ENCODE results near the gene OAS3.
"Not testable (repeated sequence)": the region's sequence is repeated elsewhere in the genome, so short reads cannot be mapped to it uniquely, and the experiment has no call there.

The OAS3 gene

DNA sequence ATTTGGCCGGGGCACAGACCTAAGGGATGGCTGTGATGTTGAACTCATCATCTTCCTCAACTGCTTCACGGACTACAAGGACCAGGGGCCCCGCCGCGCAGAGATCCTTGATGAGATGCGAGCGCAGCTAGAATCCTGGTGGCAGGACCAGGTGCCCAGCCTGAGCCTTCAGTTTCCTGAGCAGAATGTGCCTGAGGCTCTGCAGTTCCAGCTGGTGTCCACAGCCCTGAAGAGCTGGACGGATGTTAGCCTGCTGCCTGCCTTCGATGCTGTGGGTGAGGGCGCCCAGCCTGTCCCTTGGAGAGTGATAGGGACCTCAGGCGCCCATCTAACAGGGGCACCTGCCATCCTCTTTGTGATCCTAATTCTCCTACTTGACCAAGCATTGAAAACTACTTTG is 12.4 kb downstream of the OAS3 start:
- DNase-seq = no peak
- Histone ChIP-seq H3K4me3 (no peak overlapping the region), H3K27me3 (no peaks in the 10 kb centered on the region), H3K4me1 (no peaks in the 10 kb centered on the region), H3K27ac (no peak overlapping the region), H3K36me3 (peaks cover 0 to 33% (median 29%) of the 10 kb centered on the region in 3 donors), H3K9me3 (no peaks in the 10 kb centered on the region)
- intact Hi-C loops (cut with DNase I; ENCODE audit: low total_unique reads) = no loop called here
- TF ChIP-seq CTCF (IDR thresholded peaks at IDR 0.05) = no peak

- peaks cover 7 to 25% (median 17%) of the 10 kb centered on the region in 3 donors for H3K36me3 ChIP-seq
- H3K9me3 ChIP-seq; H3K27ac ChIP-seq; H3K4me1 ChIP-seq; DNase-seq; intact Hi-C loops (cut with DNase I; ENCODE audit: low total_unique reads); H3K4me3 ChIP-seq; H3K27me3 ChIP-seq: not testable (repeated sequence)
These were observed 18.9 kb downstream of the OAS3 start for GRCh38 chr12:112957125-112957524.

- H3K27me3 ChIP-seq = no peaks in the 10 kb centered on the region
- TF ChIP-seq CTCF (IDR thresholded peaks at IDR 0.05) = no peak
- H3K9me3 ChIP-seq = peaks cover 0 to 6% (median 0%) of the 10 kb centered on the region in 3 donors
- no peak overlapping the region for H3K4me3 ChIP-seq
- H3K27ac ChIP-seq = no peak overlapping the region
- H3K4me1 ChIP-seq = no peaks in the 10 kb centered on the region
- no peak for DNase-seq
- intact Hi-C loops (cut with DNase I; ENCODE audit: low total_unique reads) = no loop called here
- peaks cover 7 to 58% (median 18%) of the 10 kb centered on the region in 3 donors for H3K36me3 ChIP-seq
These were observed 22.8 kb downstream of the OAS3 start for GRCh38 chr12:112961074-112961473.

DNA sequence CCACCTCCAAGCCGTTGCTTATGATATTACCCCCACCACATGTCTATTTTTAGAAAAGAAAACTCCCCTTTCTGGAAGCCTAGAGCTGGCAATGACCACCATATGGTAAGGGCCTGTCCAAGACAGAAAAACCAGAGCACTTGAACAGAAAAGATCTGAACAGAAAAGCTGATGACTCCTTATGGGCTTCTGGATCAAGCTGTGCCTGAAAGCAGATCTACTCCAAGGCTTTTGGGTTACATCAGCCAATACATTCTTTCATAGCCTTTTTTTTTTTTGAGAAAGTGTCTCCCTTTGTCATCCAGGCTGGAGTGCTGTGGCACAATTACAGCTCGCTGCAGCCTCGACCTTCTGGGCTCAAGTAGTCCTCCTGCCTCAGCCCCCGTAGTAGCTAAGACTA is 23.3 kb downstream of the OAS3 start:
- Histone ChIP-seq H3K27ac (no peak overlapping the region), H3K9me3 (peaks cover 0 to 6% (median 0%) of the 10 kb centered on the region in 3 donors), H3K27me3 (no peaks in the 10 kb centered on the region), H3K4me1 (no peaks in the 10 kb centered on the region), H3K4me3 (no peak overlapping the region), H3K36me3 (peaks cover 7 to 60% (median 18%) of the 10 kb centered on the region in 3 donors)
- DNase-seq = no peak
- intact Hi-C loops (cut with DNase I; ENCODE audit: low total_unique reads) = no loop called here
- no peak for TF ChIP-seq CTCF (IDR thresholded peaks at IDR 0.05)

DNA sequence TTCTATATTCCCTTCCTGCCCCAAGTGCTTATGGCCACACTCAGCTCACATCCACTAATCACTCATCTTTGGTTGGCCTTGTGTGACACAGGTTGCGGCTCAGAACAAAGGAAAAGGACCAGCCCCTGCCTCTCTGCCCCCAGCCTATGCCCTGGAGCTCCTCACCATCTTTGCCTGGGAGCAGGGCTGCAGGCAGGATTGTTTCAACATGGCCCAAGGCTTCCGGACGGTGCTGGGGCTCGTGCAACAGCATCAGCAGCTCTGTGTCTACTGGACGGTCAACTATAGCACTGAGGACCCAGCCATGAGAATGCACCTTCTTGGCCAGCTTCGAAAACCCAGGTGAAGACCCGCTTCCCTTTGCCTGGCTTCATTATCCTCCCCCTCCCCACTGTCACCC is 24.3 kb downstream of the OAS3 start:
- Histone ChIP-seq H3K27me3 (no peaks in the 10 kb centered on the region), H3K36me3 (peaks cover 7 to 69% (median 18%) of the 10 kb centered on the region in 3 donors), H3K27ac (no peak overlapping the region), H3K4me3 (no peak overlapping the region), H3K9me3 (peaks cover 0 to 6% (median 0%) of the 10 kb centered on the region in 3 donors), H3K4me1 (no peaks in the 10 kb centered on the region)
- DNase-seq = peak in 1 of 2 donors; percentile 35
- intact Hi-C loops (cut with DNase I; ENCODE audit: low total_unique reads) = no loop called here
- no peak for TF ChIP-seq CTCF (IDR thresholded peaks at IDR 0.05)

DNA sequence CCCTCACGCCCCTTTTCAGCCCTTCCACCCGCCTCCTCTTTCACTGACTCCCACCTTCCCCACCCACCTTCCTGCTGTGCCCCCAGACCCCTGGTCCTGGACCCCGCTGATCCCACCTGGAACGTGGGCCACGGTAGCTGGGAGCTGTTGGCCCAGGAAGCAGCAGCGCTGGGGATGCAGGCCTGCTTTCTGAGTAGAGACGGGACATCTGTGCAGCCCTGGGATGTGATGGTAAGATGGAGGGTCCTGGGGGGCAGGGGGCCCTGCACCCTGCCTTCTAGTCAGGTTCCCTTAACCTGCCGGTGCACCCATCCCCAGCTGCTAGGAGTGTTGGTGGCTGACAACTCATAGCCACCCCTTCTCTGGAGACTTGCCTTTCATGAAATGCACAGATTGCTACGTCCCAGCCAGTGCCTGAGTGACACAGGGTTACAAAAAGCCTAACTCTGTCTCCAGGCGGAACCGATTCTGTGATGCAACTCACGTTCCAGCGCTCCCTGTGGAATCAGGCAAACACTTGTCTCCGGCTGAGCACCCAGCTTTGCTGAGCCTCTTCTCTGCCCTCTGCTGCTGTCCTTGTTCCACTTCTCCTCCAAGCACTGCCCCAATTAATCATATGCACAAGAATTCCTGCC is 25.1 kb downstream of the OAS3 start:
- no peak for TF ChIP-seq CTCF (IDR thresholded peaks at IDR 0.05)
- Histone ChIP-seq H3K4me1 (no peaks in the 10 kb centered on the region), H3K27me3 (no peaks in the 10 kb centered on the region), H3K36me3 (peaks cover 7 to 76% (median 18%) of the 10 kb centered on the region in 3 donors), H3K9me3 (peaks cover 0 to 6% (median 0%) of the 10 kb centered on the region in 3 donors), H3K4me3 (no peak overlapping the region), H3K27ac (no peak overlapping the region)
- DNase-seq = no peak
- intact Hi-C loops (cut with DNase I; ENCODE audit: low total_unique reads) = no loop called here
